Measurements from ENCODE around the gene VPS39. TPM values are rescaled to one million over a fixed set of nuclear protein-coding genes. Genes with fewer than 3 reads are reported as not detected.

Gene VPS39
- total RNA-seq, 1 donor from 2014 or later = 102 TPM

- no peak for ATAC-seq (ENCODE audit: low read depth)
- CTCF ChIA-PET = no interaction called here
- no peak overlapping the region for H3K27ac Mint-ChIP-seq
- H3K4me3 Mint-ChIP-seq = no peak overlapping the region
- POLR2A ChIA-PET = interaction anchor here (0.7 kb wide), 1 partner anchor 12 kb away, joined by 4 read pairs; no protein-coding TSS in a partner anchor
- no peaks in the 10 kb centered on the region for H3K36me3 Mint-ChIP-seq (ENCODE audit: low read depth)
- no peak for DNase-seq
- H3K27me3 Mint-ChIP-seq = peaks cover 4% of the 10 kb centered on the region
- intact Hi-C loops (cut with micrococcal nuclease) = no loop called here
- TF ChIP-seq, protein P1, sequence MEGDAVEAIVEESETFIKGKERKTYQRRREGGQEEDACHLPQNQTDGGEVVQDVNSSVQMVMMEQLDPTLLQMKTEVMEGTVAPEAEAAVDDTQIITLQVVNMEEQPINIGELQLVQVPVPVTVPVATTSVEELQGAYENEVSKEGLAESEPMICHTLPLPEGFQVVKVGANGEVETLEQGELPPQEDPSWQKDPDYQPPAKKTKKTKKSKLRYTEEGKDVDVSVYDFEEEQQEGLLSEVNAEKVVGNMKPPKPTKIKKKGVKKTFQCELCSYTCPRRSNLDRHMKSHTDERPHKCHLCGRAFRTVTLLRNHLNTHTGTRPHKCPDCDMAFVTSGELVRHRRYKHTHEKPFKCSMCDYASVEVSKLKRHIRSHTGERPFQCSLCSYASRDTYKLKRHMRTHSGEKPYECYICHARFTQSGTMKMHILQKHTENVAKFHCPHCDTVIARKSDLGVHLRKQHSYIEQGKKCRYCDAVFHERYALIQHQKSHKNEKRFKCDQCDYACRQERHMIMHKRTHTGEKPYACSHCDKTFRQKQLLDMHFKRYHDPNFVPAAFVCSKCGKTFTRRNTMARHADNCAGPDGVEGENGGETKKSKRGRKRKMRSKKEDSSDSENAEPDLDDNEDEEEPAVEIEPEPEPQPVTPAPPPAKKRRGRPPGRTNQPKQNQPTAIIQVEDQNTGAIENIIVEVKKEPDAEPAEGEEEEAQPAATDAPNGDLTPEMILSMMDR (IDR thresholded peaks at IDR 0.05) = no peak
- no peaks in the 10 kb centered on the region for H3K9me3 Mint-ChIP-seq
- H3K4me1 Mint-ChIP-seq = no peaks in the 10 kb centered on the region
Observed at GRCh38 chr15:42143356-42143755, 64.7 kb downstream of the VPS39 start.

GRCh38 chr15:42141795-42142667 is 66.1 kb downstream of the VPS39 start:
- POLR2A ChIA-PET = no interaction called here
- Mint-ChIP-seq H3K4me3 (no peak overlapping the region), H3K36me3 (ENCODE audit: low read depth) (no peaks in the 10 kb centered on the region), H3K4me1 (no peaks in the 10 kb centered on the region), H3K9me3 (no peaks in the 10 kb centered on the region), H3K27me3 (peaks cover 6% of the 10 kb centered on the region), H3K27ac (no peak overlapping the region)
- intact Hi-C loops (cut with micrococcal nuclease) = no loop called here
- TF ChIP-seq, protein P1 (IDR thresholded peaks at IDR 0.05) = no peak
- CTCF ChIA-PET = no interaction called here
- no peak for DNase-seq
- no peak for ATAC-seq (ENCODE audit: low read depth)

DNA sequence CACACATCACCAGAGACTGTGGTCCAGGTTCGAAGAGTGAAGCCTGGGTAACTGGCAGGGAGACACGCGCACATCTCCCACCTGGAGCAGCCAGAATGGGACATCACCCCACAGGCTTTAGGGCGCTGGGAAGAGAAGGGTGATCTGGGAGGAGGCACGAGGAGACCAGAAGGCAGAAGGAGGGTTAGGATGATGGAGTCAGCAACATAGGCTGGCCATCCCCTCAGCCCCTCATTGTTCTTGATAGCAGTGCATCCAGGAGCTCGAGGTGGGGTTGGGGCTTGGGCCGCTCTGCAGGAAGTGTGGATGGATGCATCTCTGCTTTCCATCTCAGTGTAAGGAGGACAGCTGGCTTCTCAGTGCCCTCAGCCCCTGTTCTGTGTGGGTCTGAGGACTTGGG is 66.9 kb downstream of the VPS39 start:
- no peak for DNase-seq

GRCh38 chr15:42140383-42141070 is 67.6 kb downstream of the VPS39 start:
- ATAC-seq (ENCODE audit: low read depth) (no peak), DNase-seq (no peak)
- TF ChIP-seq, protein P1 (IDR thresholded peaks at IDR 0.05) = no peak
- H3K27ac Mint-ChIP-seq = no peak overlapping the region
- H3K9me3 Mint-ChIP-seq = no peaks in the 10 kb centered on the region
- H3K4me3 Mint-ChIP-seq = no peak overlapping the region
- POLR2A ChIA-PET = no interaction called here
- peaks cover 6% of the 10 kb centered on the region for H3K27me3 Mint-ChIP-seq
- no peaks in the 10 kb centered on the region for H3K36me3 Mint-ChIP-seq (ENCODE audit: low read depth)
- H3K4me1 Mint-ChIP-seq = no peaks in the 10 kb centered on the region
- CTCF ChIA-PET = no interaction called here
- intact Hi-C loops (cut with micrococcal nuclease) = no loop called here

More for the DNA sequence above, 66.9 kb downstream of the VPS39 start:
- Mint-ChIP-seq H3K9me3 (no peaks in the 10 kb centered on the region), H3K4me3 (no peak overlapping the region), H3K4me1 (no peaks in the 10 kb centered on the region), H3K27ac (no peak overlapping the region), H3K27me3 (peaks cover 6% of the 10 kb centered on the region), H3K36me3 (ENCODE audit: low read depth) (no peaks in the 10 kb centered on the region)
- TF ChIP-seq, protein P1 (IDR thresholded peaks at IDR 0.05) = no peak
- CTCF ChIA-PET = no interaction called here
- no peak for ATAC-seq (ENCODE audit: low read depth)
- intact Hi-C loops (cut with micrococcal nuclease) = no loop called here
- POLR2A ChIA-PET = no interaction called here

DNA sequence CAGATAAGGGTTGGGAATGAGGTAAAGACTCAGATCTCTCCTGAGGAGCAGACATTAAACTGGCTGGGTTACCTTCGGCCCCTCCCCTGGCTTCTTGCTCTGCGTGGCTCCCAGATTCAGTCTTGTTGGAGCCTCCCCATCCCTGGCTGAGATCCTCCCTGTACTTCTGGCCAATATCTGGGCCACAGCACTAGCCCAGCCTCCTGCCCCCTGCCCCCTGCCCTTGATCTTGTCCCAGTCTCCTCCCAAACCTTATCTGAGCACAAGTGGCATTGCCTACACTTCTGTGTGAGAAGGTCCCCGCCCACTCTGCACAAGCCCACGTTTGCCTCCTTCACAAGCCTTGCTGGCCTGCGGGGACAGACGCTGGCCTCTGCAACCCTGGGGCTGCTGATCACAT is 68.5 kb downstream of the VPS39 start:
- no peak overlapping the region for H3K4me3 Mint-ChIP-seq
- ATAC-seq (ENCODE audit: low read depth) = no peak

More for the DNA sequence above, 68.5 kb downstream of the VPS39 start:
- H3K36me3 Mint-ChIP-seq (ENCODE audit: low read depth) = no peaks in the 10 kb centered on the region
- H3K27ac Mint-ChIP-seq = no peak overlapping the region
- no peaks in the 10 kb centered on the region for H3K9me3 Mint-ChIP-seq
- H3K4me1 Mint-ChIP-seq = no peaks in the 10 kb centered on the region
- no peak for DNase-seq
- H3K27me3 Mint-ChIP-seq = peaks cover 5% of the 10 kb centered on the region
- POLR2A ChIA-PET = no interaction called here
- CTCF ChIA-PET = interaction anchor here (0.7 to 1.3 kb wide), 2 partner anchors 12 to 150 kb away, joined by 4 to 6 read pairs; no protein-coding TSS in a partner anchor
- intact Hi-C loops (cut with micrococcal nuclease) = no loop called here
- TF ChIP-seq, protein P1 (IDR thresholded peaks at IDR 0.05) = no peak

Data from activated B cell treated with CpG ODN at 0.5 μM for 24 hours (primary cell).